Brain microvascular endothelial cell (primary cell): Measurements from ENCODE around the gene TENT5C.

Source experiments
- DNase-seq: peaks from one replicate; pipeline ENCODE4 v3.0.0-alpha.2; 2020
- H3K27ac ChIP-seq: fragments of 250-450 bp; sonication (Bioruptor Pico); 2 replicates; pipeline ENCODE4 v1.5.1; 2020; ENCODE audit warnings: mild to moderate bottlenecking, moderate library complexity
- H3K27me3 ChIP-seq: fragments of 250-450 bp; sonication (Bioruptor Pico); replicated peaks from 2 replicates; pipeline ENCODE4 v1.5.1; 2020; ENCODE audit warnings: mild to moderate bottlenecking
- H3K36me3 ChIP-seq: fragments of 250-450 bp; sonication (Bioruptor Pico); replicated peaks from 2 replicates; pipeline ENCODE4 v1.5.1; 2020; ENCODE audit warnings: mild to moderate bottlenecking
- H3K4me3 ChIP-seq: 2 replicates; pipeline ENCODE4 v1.5.1; 2011; ENCODE audit warnings: low read depth, mild to moderate bottlenecking, control low read depth, low read length, moderate library complexity
- in situ Hi-C: cut with HindIII; loops from 2 replicates; pipeline ENCODE4 v1.10.0; 2017; ENCODE audit warnings: low sequenced_read_pairs, low pct_ligation_motif_present
- TF ChIP-seq, protein P1 (sequence below): IDR thresholded peaks from 2 replicates; pipeline ENCODE4 v1.5.1; 2011; ENCODE audit warnings: low read depth, mild to moderate bottlenecking, moderate library complexity, low read length, control low read depth, inconsistent platforms; ENCODE audit errors: missing control alignments

TENT5C gene

DNA sequence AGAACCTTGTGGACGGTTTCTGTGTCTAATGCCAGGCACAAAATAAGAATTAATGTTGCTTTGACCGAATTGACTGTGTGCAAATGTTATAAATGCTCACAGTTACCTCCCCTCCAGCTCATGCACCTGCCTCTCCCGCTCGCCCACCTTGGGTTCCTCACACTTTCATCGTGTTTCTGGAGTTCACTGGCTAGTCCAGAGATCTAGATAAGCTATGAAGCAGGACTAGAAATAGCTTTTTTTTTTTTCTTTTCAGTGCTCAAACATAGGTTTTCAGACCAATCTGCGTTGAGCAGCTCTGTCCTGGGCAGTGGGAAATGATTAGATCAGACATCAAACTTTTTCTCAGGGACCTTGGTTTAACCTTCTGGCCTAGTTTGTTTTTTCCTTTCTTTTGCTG lies 11.1 kb downstream of the TENT5C start:
- no peak overlapping the region for H3K27ac ChIP-seq
- H3K27me3 ChIP-seq: peaks cover 2% of the 10 kb centered on the region
- DNase-seq: no peak
- no peaks in the 10 kb centered on the region for H3K36me3 ChIP-seq
- TF ChIP-seq, protein P1, sequence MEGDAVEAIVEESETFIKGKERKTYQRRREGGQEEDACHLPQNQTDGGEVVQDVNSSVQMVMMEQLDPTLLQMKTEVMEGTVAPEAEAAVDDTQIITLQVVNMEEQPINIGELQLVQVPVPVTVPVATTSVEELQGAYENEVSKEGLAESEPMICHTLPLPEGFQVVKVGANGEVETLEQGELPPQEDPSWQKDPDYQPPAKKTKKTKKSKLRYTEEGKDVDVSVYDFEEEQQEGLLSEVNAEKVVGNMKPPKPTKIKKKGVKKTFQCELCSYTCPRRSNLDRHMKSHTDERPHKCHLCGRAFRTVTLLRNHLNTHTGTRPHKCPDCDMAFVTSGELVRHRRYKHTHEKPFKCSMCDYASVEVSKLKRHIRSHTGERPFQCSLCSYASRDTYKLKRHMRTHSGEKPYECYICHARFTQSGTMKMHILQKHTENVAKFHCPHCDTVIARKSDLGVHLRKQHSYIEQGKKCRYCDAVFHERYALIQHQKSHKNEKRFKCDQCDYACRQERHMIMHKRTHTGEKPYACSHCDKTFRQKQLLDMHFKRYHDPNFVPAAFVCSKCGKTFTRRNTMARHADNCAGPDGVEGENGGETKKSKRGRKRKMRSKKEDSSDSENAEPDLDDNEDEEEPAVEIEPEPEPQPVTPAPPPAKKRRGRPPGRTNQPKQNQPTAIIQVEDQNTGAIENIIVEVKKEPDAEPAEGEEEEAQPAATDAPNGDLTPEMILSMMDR: no peak
- in situ Hi-C loops: no loop called here
- H3K4me3 ChIP-seq: no peak overlapping the region

DNA sequence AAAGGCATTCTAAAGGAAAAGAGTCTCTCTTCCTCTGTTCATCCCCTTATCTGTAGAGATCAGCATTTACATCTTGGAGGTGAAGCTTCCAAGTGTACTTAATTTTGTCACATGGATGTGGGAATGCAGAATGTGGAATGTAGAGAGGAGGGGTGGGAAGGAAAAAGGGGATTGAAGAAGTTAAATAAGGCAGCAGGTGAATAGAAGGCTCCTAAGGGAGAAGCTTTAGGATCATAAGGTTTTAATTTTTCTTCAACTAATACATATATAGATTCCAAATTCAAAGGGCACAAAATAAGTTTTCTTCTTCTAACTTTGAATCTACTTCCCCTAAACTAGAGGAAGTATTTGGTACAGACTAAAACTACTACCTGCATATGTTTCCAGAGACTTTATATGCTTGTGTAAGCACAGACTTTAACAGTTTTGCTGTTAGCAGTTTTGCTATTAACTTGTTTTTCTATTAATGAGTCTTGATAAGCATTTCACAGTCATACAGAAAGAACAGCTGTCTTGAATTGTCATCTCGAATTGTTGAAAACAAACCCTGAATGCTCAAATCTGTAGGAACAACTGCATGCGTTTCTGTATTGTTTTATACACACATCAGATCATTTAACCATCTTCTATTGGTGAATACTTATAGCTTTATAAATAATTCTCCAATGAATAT lies 12.7 kb downstream of the TENT5C start:
- in situ Hi-C loops: no loop called here
- no peak overlapping the region for H3K4me3 ChIP-seq
- TF ChIP-seq, protein P1: no peak
- peaks cover 2% of the 10 kb centered on the region for H3K27me3 ChIP-seq
- H3K27ac ChIP-seq: no peak overlapping the region
- DNase-seq: no peak
- H3K36me3 ChIP-seq: no peaks in the 10 kb centered on the region

DNA sequence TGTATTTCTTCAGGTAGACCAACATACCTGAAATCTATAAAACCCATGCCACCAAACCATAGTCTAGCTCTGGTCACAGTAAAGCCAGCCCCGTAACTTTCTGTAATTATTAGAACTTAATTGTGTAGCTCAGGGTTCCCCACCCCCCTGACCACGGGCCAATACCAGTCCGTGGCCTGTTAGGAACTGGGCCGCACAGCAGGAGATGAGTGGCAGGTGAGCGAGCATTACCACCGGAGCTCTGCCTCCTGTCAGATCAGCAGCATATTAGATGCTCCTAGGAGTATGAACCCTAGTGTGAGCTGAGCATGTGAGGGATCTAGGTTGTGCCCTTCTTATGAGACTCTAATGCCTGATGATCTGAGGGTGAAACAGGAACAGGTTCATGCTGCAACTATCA lies 14.6 kb downstream of the TENT5C start:
- Histone ChIP-seq H3K36me3 (no peaks in the 10 kb centered on the region), H3K27me3 (peaks cover 2% of the 10 kb centered on the region), H3K4me3 (no peak overlapping the region), H3K27ac (no peak overlapping the region)
- TF ChIP-seq, protein P1: no peak
- no peak for DNase-seq
- in situ Hi-C loops: no loop called here

DNA sequence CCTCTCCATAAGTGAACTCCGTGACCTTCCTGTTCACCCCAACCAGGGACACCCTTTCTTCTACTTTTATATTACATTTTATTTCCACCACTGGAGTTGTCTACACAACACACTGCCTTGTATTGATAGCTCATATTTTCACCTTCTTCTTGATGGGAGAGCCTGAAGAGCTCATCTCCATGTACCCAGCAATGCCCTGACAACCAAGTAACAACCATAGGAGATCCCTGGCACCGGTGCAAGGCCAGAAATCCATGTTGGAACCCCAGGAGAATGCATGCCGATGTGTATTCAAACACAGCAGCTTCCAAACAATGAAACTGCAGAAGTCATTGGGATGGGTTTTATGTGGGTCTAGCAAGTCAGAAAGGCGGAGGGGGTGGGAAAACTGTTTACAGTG lies 15.5 kb downstream of the TENT5C start:
- DNase-seq: no peak
- Histone ChIP-seq H3K27me3 (peaks cover 2% of the 10 kb centered on the region), H3K36me3 (no peaks in the 10 kb centered on the region), H3K4me3 (no peak overlapping the region), H3K27ac (no peak overlapping the region)
- in situ Hi-C loops: no loop called here
- TF ChIP-seq, protein P1: no peak

DNA sequence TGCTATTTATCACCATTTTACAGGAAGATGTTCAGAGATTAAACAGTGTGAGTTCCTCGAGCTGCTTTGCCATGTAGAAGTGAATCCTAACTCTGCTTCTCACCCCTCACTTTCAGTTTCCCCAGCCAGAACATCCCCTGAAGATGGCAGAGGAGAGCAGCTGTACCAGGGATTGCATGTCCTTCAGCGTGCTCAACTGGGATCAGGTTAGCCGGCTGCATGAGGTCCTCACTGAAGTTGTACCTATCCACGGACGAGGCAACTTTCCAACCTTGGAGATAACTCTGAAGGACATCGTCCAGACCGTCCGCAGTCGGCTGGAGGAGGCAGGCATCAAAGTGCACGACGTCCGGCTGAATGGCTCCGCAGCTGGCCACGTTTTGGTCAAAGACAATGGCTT lies 16.9 kb downstream of the TENT5C start:
- H3K36me3 ChIP-seq: no peaks in the 10 kb centered on the region
- no peak overlapping the region for H3K27ac ChIP-seq
- H3K4me3 ChIP-seq: no peak overlapping the region
- TF ChIP-seq, protein P1: peak; percentile 12
- no peak for DNase-seq
- H3K27me3 ChIP-seq: peaks cover 5% of the 10 kb centered on the region
- in situ Hi-C loops: no loop called here

DNA sequence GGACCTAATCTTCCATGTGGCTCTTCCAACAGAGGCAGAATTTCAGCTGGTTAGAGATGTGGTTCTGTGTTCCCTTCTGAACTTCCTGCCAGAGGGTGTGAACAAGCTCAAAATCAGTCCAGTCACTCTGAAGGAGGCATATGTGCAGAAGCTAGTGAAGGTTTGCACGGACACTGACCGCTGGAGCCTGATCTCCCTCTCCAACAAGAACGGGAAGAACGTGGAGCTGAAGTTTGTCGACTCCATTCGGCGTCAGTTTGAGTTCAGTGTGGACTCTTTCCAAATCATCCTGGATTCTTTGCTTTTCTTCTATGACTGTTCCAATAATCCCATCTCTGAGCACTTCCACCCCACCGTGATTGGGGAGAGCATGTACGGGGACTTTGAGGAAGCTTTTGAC lies 17.3 kb downstream of the TENT5C start:
- Histone ChIP-seq H3K4me3 (no peak overlapping the region), H3K27ac (no peak overlapping the region), H3K36me3 (no peaks in the 10 kb centered on the region), H3K27me3 (peaks cover 5% of the 10 kb centered on the region)
- no peak for DNase-seq
- TF ChIP-seq, protein P1: no peak
- in situ Hi-C loops: no loop called here
